Central memory CD8-positive, alpha-beta T cell (primary cell): ENCODE measurements around the gene IMPG1.

Experiments used
- ATAC-seq: fragments of 150-1000 bp; cut with Tn5 transposase; replicated peaks from 2 replicates; pipeline ENCODE4 v1.10.0; 2022; ENCODE audit warnings: mild to moderate bottlenecking, moderate FRiP score, moderate number of reproducible peaks; ENCODE audit not compliant: poor library complexity, severe bottlenecking; ENCODE audit errors: extremely low read depth
- DNase-seq, 2 donors: peaks; one replicate each; pipeline ENCODE4 v3.0.0; 2021; ENCODE audit warnings: low spot score in 2 of 2
- H3K27ac Mint-ChIP-seq: one replicate; pipeline ENCODE4 v1.8.0; 2022; ENCODE audit warnings: low read depth, mild to moderate bottlenecking, moderate library complexity, mixed read lengths
- H3K27me3 Mint-ChIP-seq: one replicate; pipeline ENCODE4 v1.8.0; 2022; ENCODE audit warnings: mixed read lengths
- H3K36me3 Mint-ChIP-seq: one replicate; pipeline ENCODE4 v1.8.0; 2022; ENCODE audit warnings: mild to moderate bottlenecking, moderate library complexity, mixed read lengths; ENCODE audit not compliant: insufficient read depth
- H3K4me1 Mint-ChIP-seq: one replicate; pipeline ENCODE4 v1.8.0; 2022; ENCODE audit warnings: mixed read lengths
- H3K4me3 Mint-ChIP-seq: one replicate; pipeline ENCODE4 v1.8.0; 2022; ENCODE audit warnings: mild to moderate bottlenecking, moderate library complexity, mixed read lengths
- H3K9me3 Mint-ChIP-seq: one replicate; pipeline ENCODE4 v1.8.0; 2022; ENCODE audit warnings: mixed read lengths

IMPG1 gene, protein sequence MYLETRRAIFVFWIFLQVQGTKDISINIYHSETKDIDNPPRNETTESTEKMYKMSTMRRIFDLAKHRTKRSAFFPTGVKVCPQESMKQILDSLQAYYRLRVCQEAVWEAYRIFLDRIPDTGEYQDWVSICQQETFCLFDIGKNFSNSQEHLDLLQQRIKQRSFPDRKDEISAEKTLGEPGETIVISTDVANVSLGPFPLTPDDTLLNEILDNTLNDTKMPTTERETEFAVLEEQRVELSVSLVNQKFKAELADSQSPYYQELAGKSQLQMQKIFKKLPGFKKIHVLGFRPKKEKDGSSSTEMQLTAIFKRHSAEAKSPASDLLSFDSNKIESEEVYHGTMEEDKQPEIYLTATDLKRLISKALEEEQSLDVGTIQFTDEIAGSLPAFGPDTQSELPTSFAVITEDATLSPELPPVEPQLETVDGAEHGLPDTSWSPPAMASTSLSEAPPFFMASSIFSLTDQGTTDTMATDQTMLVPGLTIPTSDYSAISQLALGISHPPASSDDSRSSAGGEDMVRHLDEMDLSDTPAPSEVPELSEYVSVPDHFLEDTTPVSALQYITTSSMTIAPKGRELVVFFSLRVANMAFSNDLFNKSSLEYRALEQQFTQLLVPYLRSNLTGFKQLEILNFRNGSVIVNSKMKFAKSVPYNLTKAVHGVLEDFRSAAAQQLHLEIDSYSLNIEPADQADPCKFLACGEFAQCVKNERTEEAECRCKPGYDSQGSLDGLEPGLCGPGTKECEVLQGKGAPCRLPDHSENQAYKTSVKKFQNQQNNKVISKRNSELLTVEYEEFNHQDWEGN

DNA sequence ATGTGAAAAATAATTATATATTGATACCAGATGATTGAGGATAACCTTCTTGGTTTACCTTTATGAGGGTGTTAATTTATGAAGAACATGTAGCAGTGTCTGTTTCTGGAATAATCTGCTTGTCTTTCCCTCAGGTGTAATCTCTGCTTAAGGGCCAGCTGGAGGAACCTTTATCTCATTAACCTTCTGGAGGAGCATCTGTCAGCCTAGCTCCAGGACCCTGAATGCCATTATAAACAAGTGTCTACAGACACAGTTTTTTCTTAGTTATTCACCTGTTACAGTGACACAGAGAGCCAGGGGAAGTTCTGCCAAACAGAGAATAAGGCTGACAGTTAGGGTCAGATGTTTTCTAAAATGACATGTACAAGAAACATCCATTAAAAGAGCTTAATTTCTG, at the start of gene IMPG1:
Gene IMPG1, minus strand, starts transcription at position 101 of the 400 bp plus-strand sequence. CDS start 174 bp downstream, outside the sequence.
- Mint-ChIP-seq H3K27me3 (no peaks in the 10 kb centered on the region), H3K4me1 (no peaks in the 10 kb centered on the region), H3K4me3 (no peak within 1 kb of the TSS), H3K9me3 (peaks cover 8% of the 10 kb centered on the region), H3K36me3 (no peaks in the 10 kb centered on the region), H3K27ac (no peak within 1 kb of the TSS)
- ATAC-seq (no peak), DNase-seq (no peak)

DNA sequence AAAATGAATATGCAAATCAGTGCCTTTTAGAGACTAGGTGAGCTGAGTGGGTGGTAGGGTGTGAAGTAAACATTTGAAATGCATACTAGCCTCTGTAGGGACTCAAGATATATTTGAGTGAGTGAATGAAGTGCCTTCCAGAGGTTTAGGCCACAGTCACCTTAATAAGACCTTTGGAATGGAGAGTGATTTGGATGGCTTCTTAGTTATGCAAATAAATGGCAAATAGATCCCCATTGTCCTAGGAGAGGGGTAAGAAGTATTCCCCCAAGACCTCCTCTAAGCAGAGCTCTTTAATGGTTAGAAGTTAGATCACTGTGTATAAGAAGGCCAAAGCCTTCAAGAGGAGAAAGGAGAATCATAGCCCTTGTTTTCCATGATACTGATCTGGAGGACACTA, 47.8 kb upstream of the IMPG1 start:
- peaks cover 27% of the 10 kb centered on the region for H3K9me3 Mint-ChIP-seq
- no peak overlapping the region for H3K4me3 Mint-ChIP-seq
- no peaks in the 10 kb centered on the region for H3K4me1 Mint-ChIP-seq
- H3K27me3 Mint-ChIP-seq = no peaks in the 10 kb centered on the region
- ATAC-seq = no peak
- H3K36me3 Mint-ChIP-seq = no peaks in the 10 kb centered on the region
- DNase-seq = no peak
- H3K27ac Mint-ChIP-seq = no peak overlapping the region

DNA sequence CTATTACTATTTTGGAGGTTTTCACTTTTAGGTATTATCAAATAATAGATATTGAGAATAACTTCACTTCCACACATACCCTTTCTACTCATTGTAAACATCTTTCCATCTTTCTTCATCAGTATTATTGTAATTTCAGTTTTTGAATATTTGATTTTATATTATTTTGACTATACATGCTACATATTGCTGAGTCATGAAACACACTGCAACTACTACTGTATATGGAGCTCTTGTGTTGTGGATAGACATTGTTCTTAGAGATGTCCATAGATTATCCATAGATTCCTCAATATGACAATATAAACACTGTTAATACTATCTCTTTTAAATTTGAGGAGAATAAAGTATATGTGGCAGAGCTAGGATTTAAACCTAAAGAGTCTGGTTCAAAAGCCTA, 819 bp upstream of the IMPG1 start:
- DNase-seq = no peak
- Mint-ChIP-seq H3K4me1 (no peaks in the 10 kb centered on the region), H3K9me3 (peaks cover 12% of the 10 kb centered on the region), H3K4me3 (no peak overlapping the region), H3K27ac (no peak overlapping the region), H3K27me3 (no peaks in the 10 kb centered on the region), H3K36me3 (no peaks in the 10 kb centered on the region)
- no peak for ATAC-seq

DNA sequence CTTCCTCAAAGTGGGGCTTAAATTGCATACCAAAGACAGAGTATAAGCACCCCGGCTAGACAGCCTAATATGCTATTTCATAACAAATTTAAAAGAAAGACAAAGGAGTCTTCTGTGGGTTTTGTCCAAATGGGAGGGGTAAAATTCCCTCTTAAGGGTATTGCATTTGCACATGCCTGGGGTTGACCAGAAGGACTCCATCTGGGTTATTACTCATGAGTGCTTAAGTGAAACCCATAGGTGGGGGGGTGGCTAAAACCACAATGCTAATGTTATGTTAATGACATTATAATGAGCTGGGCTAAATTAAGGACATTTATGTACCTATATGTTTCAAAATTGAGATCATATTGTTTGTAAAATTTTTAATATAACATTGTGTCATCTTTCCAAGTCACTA, 15.0 kb downstream of the IMPG1 start:
- Mint-ChIP-seq H3K27ac (no peak overlapping the region), H3K4me3 (no peak overlapping the region), H3K9me3 (no peaks in the 10 kb centered on the region), H3K4me1 (no peaks in the 10 kb centered on the region), H3K27me3 (no peaks in the 10 kb centered on the region), H3K36me3 (no peaks in the 10 kb centered on the region)
- DNase-seq (no peak), ATAC-seq (no peak)

DNA sequence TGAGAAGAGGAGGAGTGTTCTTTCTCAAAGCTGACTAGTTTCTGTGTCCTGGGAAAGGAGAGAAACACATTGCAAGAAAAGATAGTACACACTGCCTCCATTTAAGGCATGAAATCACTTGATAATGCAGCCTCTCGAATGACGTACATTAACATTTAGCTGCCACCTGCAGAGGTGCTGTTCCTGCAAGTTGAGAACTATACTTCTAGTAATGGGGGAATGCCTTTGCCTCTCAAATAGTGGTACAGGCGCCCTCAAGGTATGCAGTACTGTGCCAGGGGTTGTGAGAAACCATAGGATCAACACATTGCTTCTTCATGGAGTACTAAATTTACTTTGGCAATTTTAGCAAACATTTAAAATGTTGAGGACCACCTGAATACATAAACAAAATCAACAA, 20.1 kb downstream of the IMPG1 start:
- ATAC-seq (no peak), DNase-seq (no peak)
- no peaks in the 10 kb centered on the region for H3K36me3 Mint-ChIP-seq
- H3K9me3 Mint-ChIP-seq = peaks cover 6% of the 10 kb centered on the region
- no peak overlapping the region for H3K4me3 Mint-ChIP-seq
- H3K27ac Mint-ChIP-seq = no peak overlapping the region
- H3K4me1 Mint-ChIP-seq = no peaks in the 10 kb centered on the region
- H3K27me3 Mint-ChIP-seq = no peaks in the 10 kb centered on the region

DNA sequence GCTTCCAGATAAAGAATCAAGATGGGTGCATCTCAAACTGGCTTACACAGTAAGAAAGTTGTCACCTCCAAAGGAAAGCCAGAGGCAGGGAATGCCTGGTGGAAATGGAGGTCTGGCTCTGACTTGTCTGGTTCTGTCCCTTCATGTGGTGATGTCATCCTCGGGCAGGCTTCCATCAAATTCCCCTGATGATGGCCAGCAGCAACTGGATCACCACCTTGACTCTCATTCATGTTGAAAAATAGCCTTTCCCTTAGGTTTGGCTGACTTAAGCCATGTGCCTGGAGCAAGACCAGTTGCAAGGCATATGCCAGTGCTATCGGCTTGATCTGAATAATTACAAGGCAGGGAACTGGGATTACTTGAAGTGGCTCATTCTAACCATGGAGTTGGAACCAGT, 28.8 kb downstream of the IMPG1 start:
- no peak for ATAC-seq
- no peaks in the 10 kb centered on the region for H3K36me3 Mint-ChIP-seq
- no peak overlapping the region for H3K4me3 Mint-ChIP-seq
- no peak overlapping the region for H3K27ac Mint-ChIP-seq
- no peak for DNase-seq
- peaks cover 5% of the 10 kb centered on the region for H3K9me3 Mint-ChIP-seq
- no peaks in the 10 kb centered on the region for H3K27me3 Mint-ChIP-seq
- no peaks in the 10 kb centered on the region for H3K4me1 Mint-ChIP-seq

DNA sequence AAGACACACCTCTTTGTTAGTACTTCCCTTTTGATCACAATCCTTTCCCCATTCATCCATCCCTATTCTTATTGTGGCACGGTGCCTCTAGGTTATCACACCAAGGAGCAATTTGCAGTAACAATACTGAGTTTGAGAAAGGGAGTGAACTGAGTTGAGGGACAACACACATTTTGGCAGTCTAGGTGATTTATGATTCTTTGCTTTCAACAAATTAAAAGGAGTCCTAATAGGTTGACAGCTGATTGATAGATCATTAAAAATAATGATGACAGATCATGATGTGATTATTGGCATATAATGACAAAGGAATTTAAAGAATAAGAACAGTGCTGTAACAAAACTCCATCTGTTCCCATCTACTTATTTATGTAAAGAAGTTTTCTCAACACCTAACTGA, 36.7 kb downstream of the IMPG1 start:
- ATAC-seq = no peak
- Mint-ChIP-seq H3K4me3 (no peak overlapping the region), H3K9me3 (peaks cover 11% of the 10 kb centered on the region), H3K36me3 (no peaks in the 10 kb centered on the region), H3K27me3 (no peaks in the 10 kb centered on the region), H3K27ac (no peak overlapping the region), H3K4me1 (no peaks in the 10 kb centered on the region)
- no peak for DNase-seq

DNA sequence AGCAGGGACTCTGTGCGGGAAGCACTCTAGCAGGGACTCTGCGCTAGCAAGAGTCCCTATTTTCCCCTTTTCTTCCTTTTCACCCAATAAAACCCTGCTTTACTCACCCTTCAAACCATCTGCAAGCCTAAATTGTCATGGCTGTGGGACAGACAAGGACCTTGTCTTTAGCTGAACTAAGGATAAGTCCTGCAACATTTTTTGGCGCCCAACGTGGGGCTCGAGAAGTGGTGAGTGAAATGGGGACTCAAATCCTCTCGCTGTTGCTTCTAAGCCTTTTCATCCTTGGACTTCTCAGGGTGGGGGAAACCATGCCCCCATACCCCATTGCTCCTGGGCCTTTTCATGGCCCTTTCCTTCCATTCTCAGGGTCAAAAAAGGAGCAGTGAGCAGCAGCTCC, 46.4 kb downstream of the IMPG1 start:
- Mint-ChIP-seq H3K27ac (no peak overlapping the region), H3K27me3 (no peaks in the 10 kb centered on the region), H3K9me3 (peaks cover 28% of the 10 kb centered on the region), H3K4me1 (no peaks in the 10 kb centered on the region), H3K36me3 (no peaks in the 10 kb centered on the region), H3K4me3 (no peak overlapping the region)
- DNase-seq (no peak), ATAC-seq (no peak)

DNA sequence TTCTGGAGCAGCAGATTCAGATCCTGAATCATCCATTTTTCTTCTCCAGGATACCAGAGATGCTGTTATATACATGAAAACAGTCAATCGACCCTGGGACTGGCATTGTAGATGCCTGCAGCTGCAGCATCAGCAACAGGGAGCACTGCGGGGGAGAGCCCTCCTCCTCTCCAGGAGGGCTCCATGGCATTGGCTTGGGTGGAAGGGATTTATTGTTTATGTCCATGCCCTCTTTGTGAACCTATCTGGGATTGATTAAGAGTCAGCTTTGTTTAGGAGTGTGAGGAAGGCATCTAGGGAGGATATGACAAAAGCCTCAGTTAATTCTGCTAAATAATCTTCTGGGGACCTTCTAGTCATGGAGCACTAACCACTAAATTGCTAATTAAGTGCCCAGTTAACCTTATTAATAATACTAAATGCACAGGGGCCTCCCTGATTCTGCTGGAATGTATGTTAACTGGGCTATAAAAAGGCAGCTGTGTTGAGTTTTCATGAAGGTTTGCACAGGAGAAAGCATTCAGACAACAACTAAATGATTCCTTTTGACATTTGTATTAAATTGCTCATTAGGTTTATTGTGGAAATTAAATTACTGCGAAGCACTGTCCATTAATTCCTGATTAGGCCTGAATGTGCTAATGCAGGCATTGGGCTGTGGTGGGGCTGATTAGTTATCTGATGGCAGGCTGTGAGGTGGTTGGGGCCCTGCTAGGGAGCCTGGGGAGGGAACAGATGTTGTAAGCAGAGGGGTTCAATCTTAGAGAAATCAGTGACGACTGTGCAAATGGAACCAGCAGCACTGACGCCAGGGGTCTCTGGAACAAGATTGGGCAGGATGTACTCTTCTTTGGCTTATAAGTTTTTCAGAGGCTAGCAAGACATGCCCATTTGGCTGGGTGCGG, 57.6 kb downstream of the IMPG1 start:
- no peaks in the 10 kb centered on the region for H3K36me3 Mint-ChIP-seq
- no peak overlapping the region for H3K27ac Mint-ChIP-seq
- ATAC-seq = no peak
- no peaks in the 10 kb centered on the region for H3K4me1 Mint-ChIP-seq
- no peak overlapping the region for H3K4me3 Mint-ChIP-seq
- H3K27me3 Mint-ChIP-seq = no peaks in the 10 kb centered on the region
- no peak for DNase-seq
- peaks cover 11% of the 10 kb centered on the region for H3K9me3 Mint-ChIP-seq

DNA sequence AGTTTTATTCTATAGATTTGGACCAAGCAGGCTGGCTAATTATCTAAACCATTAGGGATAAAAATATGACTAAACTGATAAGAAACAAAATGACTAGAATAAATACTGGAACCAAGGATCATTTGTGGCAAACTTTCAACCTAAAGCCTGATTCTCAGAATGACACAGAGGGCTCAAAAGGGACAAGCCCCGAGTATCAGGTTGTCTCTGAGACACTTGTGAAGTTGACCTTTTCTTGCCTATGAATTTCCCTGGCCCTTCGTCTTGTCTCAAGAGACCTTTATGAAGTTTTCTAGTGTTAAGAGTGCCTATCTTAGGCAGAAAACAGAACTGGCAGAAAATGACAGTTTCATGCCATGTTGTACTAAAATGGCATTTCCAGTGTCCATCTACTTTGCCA, 68.3 kb downstream of the IMPG1 start:
- Mint-ChIP-seq H3K36me3 (no peaks in the 10 kb centered on the region), H3K9me3 (no peaks in the 10 kb centered on the region), H3K27ac (no peak overlapping the region), H3K4me3 (no peak overlapping the region), H3K27me3 (no peaks in the 10 kb centered on the region), H3K4me1 (no peaks in the 10 kb centered on the region)
- DNase-seq (no peak), ATAC-seq (no peak)

DNA sequence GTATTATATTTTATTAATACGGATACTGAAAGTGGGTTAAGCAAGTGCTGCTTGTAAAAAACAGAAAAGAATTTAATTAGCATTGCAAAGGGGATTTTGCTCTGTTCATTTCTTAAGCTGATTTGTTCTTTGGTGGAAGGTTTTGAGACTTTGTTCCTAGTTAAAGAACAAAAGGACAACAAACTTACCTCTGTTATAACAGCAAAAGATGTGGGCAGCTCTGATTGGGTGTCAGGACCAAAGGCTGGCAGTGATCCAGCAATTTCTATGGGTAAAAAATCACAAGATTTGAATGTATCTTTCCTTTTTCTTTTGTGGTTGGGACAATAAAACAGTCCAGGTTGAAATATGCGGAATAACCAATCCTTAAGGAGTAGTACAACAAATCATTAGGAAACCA, 68.8 kb downstream of the IMPG1 start:
- no peaks in the 10 kb centered on the region for H3K4me1 Mint-ChIP-seq
- H3K9me3 Mint-ChIP-seq = no peaks in the 10 kb centered on the region
- H3K36me3 Mint-ChIP-seq = no peaks in the 10 kb centered on the region
- no peaks in the 10 kb centered on the region for H3K27me3 Mint-ChIP-seq
- DNase-seq (no peak), ATAC-seq (no peak)
- no peak overlapping the region for H3K27ac Mint-ChIP-seq
- no peak overlapping the region for H3K4me3 Mint-ChIP-seq

DNA sequence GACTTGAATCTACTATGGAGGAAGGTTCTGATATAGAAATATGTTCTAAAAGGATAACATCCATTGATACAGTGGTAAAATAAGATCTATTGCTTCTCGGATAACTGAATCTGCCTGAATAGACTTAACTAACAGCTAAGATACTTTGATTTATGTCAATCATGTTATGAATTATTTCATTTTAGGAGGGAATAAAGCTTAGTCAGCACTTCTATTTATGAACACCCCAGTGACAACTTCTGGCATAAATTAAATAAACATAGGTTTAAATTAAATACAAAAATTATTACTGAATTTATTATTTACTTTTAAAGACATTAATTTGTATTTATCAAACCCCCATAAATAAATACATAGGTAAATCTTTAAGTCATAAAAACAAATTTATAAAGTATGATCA, 69.3 kb downstream of the IMPG1 start:
- Mint-ChIP-seq H3K27me3 (no peaks in the 10 kb centered on the region), H3K4me1 (no peaks in the 10 kb centered on the region), H3K9me3 (no peaks in the 10 kb centered on the region), H3K36me3 (no peaks in the 10 kb centered on the region), H3K27ac (no peak overlapping the region), H3K4me3 (no peak overlapping the region)
- ATAC-seq (no peak), DNase-seq (no peak)
